T-cell (primary cell): ENCODE results near the gene IQGAP3. TPM values are rescaled to one million over a fixed set of nuclear protein-coding genes. Genes with fewer than 3 reads are reported as not detected.

ENCODE experiments used
- ATAC-seq, 4 experiments: fragments of 200-7000 bp in 3 of 4; fragments of 150-1000 bp in 1 of 4; cut with Tn5 transposase; replicated peaks in 1 of 4; 1 replicate in 3 of 4; 2 replicates in 1 of 4; pipeline ENCODE4 v1.10.0; 2021; ENCODE audit warnings: moderate library complexity in 3 of 4, mild to moderate bottlenecking in 2 of 4, moderate number of reproducible peaks in 1 of 4
- CTCF ChIA-PET, 2 donors: fragments of 300-600 bp; sonication (Branson Sonifier 250); formaldehyde crosslinking; loops; one replicate each; lab custom pipeline; 2022; ENCODE audit warnings: antibody characterized with exemption in 2 of 2; lab: Charles Lee
- POLR2A ChIA-PET, 2 donors: fragments of 300-600 bp; sonication (Branson Sonifier 250); formaldehyde crosslinking; loops; one replicate each; lab custom pipeline; 2022; ENCODE audit warnings: antibody characterized with exemption in 2 of 2; lab: Charles Lee
- DNase-seq, 35 experiments: peaks; one replicate each; pipeline versions ENCODE4 v3.0.0 to v3.0.0-alpha.2; 2013 to 2023
- H3K27ac ChIP-seq: one replicate; pipeline ENCODE4 v1.5.1; 2013; ENCODE audit warnings: low read length
- H3K27me3 ChIP-seq, 2 experiments: replicated peaks in 1 of 2; 1 replicate in 1 of 2; 2 replicates in 1 of 2; pipeline versions ENCODE4 v1.6.1 to v1.7.0; 2013; ENCODE audit warnings: low read length in 1 of 2, mixed read lengths in 1 of 2; ENCODE audit not compliant: control insufficient read depth in 2 of 2, insufficient read depth in 2 of 2; ENCODE audit errors: extremely low read depth in 1 of 2
- H3K36me3 ChIP-seq, 2 donors: 1 replicate in 1 of 2; 2 replicates in 1 of 2; pipeline versions ENCODE4 v1.6.1 to v1.7.0; 2013; ENCODE audit warnings: low read length in 1 of 2; ENCODE audit not compliant: control insufficient read depth in 2 of 2, insufficient read depth in 1 of 2; ENCODE audit errors: extremely low read depth in 1 of 2
- H3K4me1 ChIP-seq, 2 experiments: 1 replicate in 1 of 2; 2 replicates in 1 of 2; pipeline versions ENCODE4 v1.6.1 to v1.7.0; 2013; ENCODE audit warnings: low read length in 2 of 2, mixed read lengths in 1 of 2; ENCODE audit not compliant: insufficient read depth in 2 of 2, control insufficient read depth in 1 of 2; ENCODE audit errors: extremely low read depth in 1 of 2
- H3K4me3 ChIP-seq, 2 donors: 1 replicate in 1 of 2; 2 replicates in 1 of 2; pipeline versions ENCODE4 v1.5.1 to v1.7.0; 2013; ENCODE audit warnings: mild to moderate bottlenecking in 2 of 2, low read length in 1 of 2, moderate library complexity in 1 of 2; ENCODE audit not compliant: control insufficient read depth in 1 of 2; ENCODE audit errors: extremely low read depth in 1 of 2
- H3K9me3 ChIP-seq: 2 replicates; pipeline ENCODE4 v1.7.0; 2013
- H3K27ac Mint-ChIP-seq, 2 donors: one replicate each; pipeline ENCODE4 v1.8.0; 2020 to 2021; ENCODE audit warnings: mild to moderate bottlenecking in 2 of 2, mixed read lengths in 2 of 2
- H3K27me3 Mint-ChIP-seq, 2 donors: one replicate each; pipeline ENCODE4 v1.8.0; 2021 to 2022; ENCODE audit warnings: mixed read lengths in 2 of 2
- H3K36me3 Mint-ChIP-seq: one replicate; pipeline ENCODE4 v1.8.0; 2021; ENCODE audit warnings: mixed read lengths
- H3K4me1 Mint-ChIP-seq, 3 donors: one replicate each; pipeline ENCODE4 v1.8.0; 2020 to 2022; ENCODE audit warnings: mixed read lengths in 3 of 3, mild to moderate bottlenecking in 1 of 3
- H3K4me3 Mint-ChIP-seq, 3 donors: one replicate each; pipeline ENCODE4 v1.8.0; 2020 to 2022; ENCODE audit warnings: mild to moderate bottlenecking in 3 of 3, mixed read lengths in 3 of 3, moderate library complexity in 3 of 3
- H3K9me3 Mint-ChIP-seq, 3 donors: one replicate each; pipeline ENCODE4 v1.8.0; 2020 to 2022; ENCODE audit warnings: mixed read lengths in 3 of 3
- WGBS: methylation state at CpG from one replicate; pipeline ENCODE4 v1.1.5; 2013; ENCODE audit warnings: missing lambda C conversion rate; ENCODE audit not compliant: insufficient coverage; 5-methylcytosine and 5-hydroxymethylcytosine counted together
- total RNA-seq, 35 experiments: library from RNA in 6 of 35; stranded (reverse) in 6 of 35; fragments of 120-200 nt in 1 of 35; gene quantifications; one replicate each; pipeline versions ENCODE4 v1.2.1 to v1.2.4 and lab custom pipeline; 2013 to 2026

Gene IQGAP3
- total RNA-seq, 5 donors from 2014 or later (not counting 1 experiment from before 2014, with no cell fraction given), result 0.13 to 0.19 (median 0.18) TPM; not detected in 1

DNA sequence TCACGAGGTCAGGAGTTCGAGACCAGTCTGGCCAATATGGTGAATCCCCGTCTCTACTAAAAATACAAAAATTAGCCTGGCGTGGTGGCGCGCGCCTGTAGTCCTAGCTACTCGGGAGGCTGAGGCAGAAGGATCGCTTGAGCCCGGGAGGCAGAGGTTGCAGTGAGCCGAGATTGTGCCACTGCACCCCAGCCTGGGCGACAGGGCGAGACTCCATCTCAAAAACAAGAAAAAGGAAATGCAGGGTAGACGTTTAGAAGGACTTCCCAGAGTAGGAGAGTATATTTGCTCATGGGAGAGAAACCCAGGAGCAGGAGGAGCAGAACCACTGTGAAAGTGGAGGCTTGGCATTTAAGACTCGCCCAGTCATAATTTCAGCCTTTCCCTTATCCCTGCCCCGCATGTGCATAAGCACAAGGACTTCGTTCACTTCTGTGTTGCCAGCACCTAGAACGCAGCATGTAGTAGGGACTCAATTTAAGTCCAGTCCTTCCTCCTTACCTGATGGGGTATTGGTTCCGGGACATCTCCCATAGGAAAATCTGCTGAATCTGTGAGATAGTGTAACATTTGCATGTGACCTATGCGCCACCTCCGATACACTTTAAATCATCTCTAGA lies 66.6 kb downstream of the IQGAP3 start:
- Mint-ChIP-seq H3K4me3 (peak overlapping the region; percentile 77 to 82 (median 80)), H3K9me3 (no peaks in the 10 kb centered on the region), H3K4me1 (peaks cover 61 to 74% (median 73%) of the 10 kb centered on the region in 3 donors), H3K36me3 (no peaks in the 10 kb centered on the region), H3K27me3 (no peaks in the 10 kb centered on the region), H3K27ac (peak overlapping the region; percentile 97 to 99)
- Histone ChIP-seq H3K4me1 (peaks cover 47 to 71% of the 10 kb centered on the region in 2 experiments), H3K27ac (peak overlapping the region; percentile 97), H3K4me3 (peak overlapping the region in 1 of 2 donors; percentile 37), H3K36me3 (no peaks in the 10 kb centered on the region), H3K9me3 (no peaks in the 10 kb centered on the region), H3K27me3 (peaks cover 0 to 5% of the 10 kb centered on the region in 2 experiments)
- ChIA-PET POLR2A (interaction anchor here in 1 of 2 donors (0.6 kb wide), 1 partner anchor 291 kb away, joined by 3 read pairs; no protein-coding TSS in a partner anchor), CTCF (interaction anchor here in 1 of 2 donors (1.0 to 5.4 kb wide), 4 partner anchors 17 to 48 kb away, joined by 3 to 51 read pairs (median 10); no protein-coding TSS in a partner anchor)
- ATAC-seq (no peak), DNase-seq (peak in 1 of 35 experiments; percentile 28)
- no CpG with 5 or more reads among the region's 21 CpGs for WGBS

DNA sequence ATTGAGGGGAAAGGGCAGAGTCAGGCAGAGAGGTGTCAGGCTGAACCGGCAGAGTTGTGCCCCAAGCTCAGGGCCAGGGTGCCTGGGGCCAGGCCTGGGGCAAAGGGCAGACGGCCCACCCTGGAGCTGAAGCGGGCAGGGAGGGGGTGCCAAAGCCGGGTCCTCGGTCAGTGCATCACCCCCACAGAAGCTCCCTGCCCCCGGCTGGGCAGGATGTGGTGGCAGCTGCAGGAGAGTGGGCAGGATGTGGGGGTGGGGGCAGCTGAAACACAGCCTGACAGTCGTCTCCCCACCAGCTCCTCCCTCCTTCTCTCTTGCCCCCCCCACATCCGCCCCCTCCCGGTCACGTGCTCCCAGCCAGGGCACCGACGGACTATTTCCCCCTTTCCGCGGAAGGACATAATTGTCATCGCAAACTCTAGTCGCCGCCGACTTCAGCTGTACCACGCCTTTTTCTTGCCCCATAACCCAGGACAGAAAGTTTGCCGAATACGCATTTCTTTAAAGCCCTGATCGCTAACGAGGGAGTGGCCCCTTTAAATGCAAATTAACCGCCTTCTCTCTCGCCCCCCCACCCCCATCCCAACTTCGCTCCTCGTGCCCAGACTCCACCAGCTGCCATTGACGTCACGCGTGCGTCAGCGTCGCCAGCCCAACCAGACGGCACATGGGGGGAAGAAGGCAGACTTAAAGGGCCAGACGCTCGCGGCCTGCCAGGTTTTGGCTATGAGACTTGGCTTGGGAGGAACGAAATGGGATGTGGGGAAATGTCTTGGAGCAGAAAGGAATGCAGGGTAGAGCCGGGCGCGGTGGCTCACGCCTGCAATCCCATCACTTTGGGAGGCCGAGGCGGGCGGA lies 67.3 kb downstream of the IQGAP3 start:
- peak; percentile 55 to 62 (median 60) for ATAC-seq

DNA sequence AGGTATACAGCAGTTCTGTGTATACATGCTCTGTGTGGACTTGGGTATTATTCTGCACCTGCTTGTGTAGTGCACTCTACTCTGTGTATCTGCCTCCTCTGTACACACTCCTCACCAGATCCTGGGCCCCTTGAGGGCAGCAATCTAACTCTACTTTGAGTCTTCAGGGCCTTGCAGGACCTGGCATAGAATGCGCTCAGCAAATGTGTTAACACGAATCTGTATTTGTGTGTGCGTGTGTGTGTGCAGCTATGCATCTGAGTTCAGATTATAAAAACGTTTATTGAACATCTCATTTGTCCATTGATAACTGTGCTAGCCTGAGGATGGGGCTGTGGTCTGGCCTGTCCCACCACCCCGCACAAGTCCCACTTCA lies 67.9 kb downstream of the IQGAP3 start:
- peak in 10 of 35 experiments; percentile 15 to 62 (median 32) for DNase-seq
- ATAC-seq, result peak in 1 of 4 experiments; percentile 4
- no CpG with 5 or more reads among the region's 5 CpGs for WGBS
- no peaks in the 10 kb centered on the region for H3K9me3 Mint-ChIP-seq
- peak overlapping the region; percentile 77 to 82 (median 80) for H3K4me3 Mint-ChIP-seq
- ChIA-PET POLR2A (interaction anchor here (0.6 kb wide), 4 partner anchors 24 to 489 kb away, joined by 3 to 4 read pairs (median 4); no protein-coding TSS in a partner anchor), CTCF (interaction anchor here (0.5 to 5.4 kb wide), 10 partner anchors 11 to 119 kb away, joined by 3 to 51 read pairs (median 5); no protein-coding TSS in a partner anchor)
- H3K27me3 Mint-ChIP-seq, result no peaks in the 10 kb centered on the region
- peaks cover 0 to 5% of the 10 kb centered on the region in 2 experiments for H3K27me3 ChIP-seq
- peak overlapping the region; percentile 97 for H3K27ac ChIP-seq
- H3K4me1 ChIP-seq, result peaks cover 47 to 73% of the 10 kb centered on the region in 2 experiments
- H3K9me3 ChIP-seq, result no peaks in the 10 kb centered on the region
- no peaks in the 10 kb centered on the region for H3K36me3 ChIP-seq
- H3K27ac Mint-ChIP-seq, result peak overlapping the region; percentile 97 to 99
- peak overlapping the region; percentile 37 to 54 for H3K4me3 ChIP-seq
- peaks cover 61 to 74% (median 73%) of the 10 kb centered on the region in 3 donors for H3K4me1 Mint-ChIP-seq
- H3K36me3 Mint-ChIP-seq, result no peaks in the 10 kb centered on the region

More for the DNA sequence above, 67.3 kb downstream of the IQGAP3 start:
- POLR2A ChIA-PET, result interaction anchor here (0.6 kb wide), 4 partner anchors 25 to 489 kb away, joined by 3 to 4 read pairs (median 4); no protein-coding TSS in a partner anchor
- peak overlapping the region; percentile 77 to 82 (median 80) for H3K4me3 Mint-ChIP-seq
- CTCF ChIA-PET, result interaction anchor here (0.5 to 5.4 kb wide), 10 partner anchors 10 to 119 kb away, joined by 3 to 51 read pairs (median 5); no protein-coding TSS in a partner anchor
- H3K4me3 ChIP-seq, result peak overlapping the region; percentile 37 to 54
- WGBS, result under 1% methylated on average over 30 of the region's 45 CpGs
- H3K9me3 Mint-ChIP-seq, result no peaks in the 10 kb centered on the region
- H3K27me3 ChIP-seq, result peaks cover 0 to 5% of the 10 kb centered on the region in 2 experiments
- H3K27ac Mint-ChIP-seq, result peak overlapping the region; percentile 97 to 99
- H3K9me3 ChIP-seq, result no peaks in the 10 kb centered on the region
- peaks cover 61 to 74% (median 73%) of the 10 kb centered on the region in 3 donors for H3K4me1 Mint-ChIP-seq
- H3K4me1 ChIP-seq, result peaks cover 47 to 71% of the 10 kb centered on the region in 2 experiments
- H3K27ac ChIP-seq, result peak overlapping the region; percentile 97
- H3K36me3 ChIP-seq, result no peaks in the 10 kb centered on the region
- peak; percentile 95 to 100 (median 99) for DNase-seq
- no peaks in the 10 kb centered on the region for H3K27me3 Mint-ChIP-seq
- no peaks in the 10 kb centered on the region for H3K36me3 Mint-ChIP-seq

DNA sequence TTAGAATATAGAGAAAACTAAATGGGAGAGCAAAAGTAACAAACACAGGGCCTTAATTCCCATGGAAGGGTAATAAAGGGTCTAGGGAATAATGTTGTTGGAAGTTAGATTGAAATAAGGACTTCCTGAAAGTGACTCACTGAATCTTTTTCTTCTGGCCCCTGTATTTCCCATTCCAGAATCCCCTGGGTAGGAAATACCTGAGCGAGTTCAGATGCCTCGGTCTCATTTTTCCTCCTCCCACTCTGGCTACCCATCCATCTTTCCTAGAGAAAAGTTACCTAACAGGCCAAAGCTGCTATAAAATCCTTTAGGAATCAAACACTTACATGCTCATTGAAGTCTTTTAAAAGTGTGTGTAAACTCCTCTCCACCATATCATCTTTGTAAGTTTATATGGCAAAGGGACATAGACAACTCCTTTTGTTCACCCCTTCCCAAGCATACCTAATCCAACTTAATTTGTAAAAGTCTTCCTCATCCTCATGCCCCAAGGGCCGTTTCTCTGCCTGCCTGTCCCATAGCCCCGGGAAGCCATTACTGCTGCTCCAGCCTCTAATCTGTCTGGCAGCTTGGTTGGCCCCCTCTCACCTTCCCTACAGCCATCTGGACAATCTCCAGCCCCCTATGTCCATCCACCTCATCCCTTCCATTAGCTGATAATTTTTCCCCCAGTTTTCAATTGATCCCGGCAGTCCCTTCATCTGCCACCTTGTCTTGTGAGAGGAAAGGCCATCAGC lies 68.5 kb downstream of the IQGAP3 start:
- CTCF ChIA-PET, result interaction anchor here (0.5 to 5.4 kb wide), 7 partner anchors 23 to 118 kb away, joined by 3 to 51 read pairs (median 6); no protein-coding TSS in a partner anchor
- WGBS, result 53% methylated on average over 2 of the region's 5 CpGs
- no peak for ATAC-seq

DNA sequence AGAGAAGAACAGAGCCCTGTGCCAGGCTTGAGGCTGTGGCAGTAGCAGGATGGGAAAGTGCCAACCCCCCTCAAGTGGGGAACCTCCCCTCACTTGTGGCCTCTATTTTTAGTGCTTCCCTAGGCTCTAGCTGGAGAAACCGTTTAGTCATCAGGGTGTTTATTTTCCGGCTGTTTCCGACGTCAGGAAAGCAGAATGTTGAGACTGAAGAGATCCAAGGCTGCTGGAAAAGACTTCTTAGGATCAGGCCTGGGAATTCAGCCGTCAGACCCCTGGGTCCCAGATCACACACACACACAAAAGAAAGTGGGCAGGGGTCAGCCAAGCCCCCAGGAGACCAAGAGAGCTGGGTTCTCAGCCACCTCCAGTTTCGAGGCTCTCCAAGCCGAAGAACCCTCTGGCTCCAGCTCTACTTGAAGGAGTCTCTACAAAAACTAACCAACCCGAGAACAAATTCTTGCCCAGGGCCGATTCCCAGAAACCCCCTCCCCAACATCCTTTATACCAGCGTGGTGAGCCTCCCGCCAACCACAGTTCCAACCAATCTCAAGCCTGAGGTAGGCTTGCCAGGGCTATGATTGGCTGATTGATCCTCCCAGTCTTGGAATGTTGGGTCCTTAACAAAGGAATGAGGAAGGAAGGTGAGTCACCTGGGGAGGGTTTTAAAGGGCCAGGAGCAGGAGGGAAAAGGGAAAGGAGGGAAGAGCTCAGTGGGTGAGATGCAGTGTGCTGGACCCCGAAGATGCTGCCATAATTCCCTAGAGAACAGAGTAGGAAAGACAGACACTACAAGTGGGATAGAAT lies 69.3 kb downstream of the IQGAP3 start:
- Histone ChIP-seq H3K9me3 (no peaks in the 10 kb centered on the region), H3K27me3 (peaks cover 0 to 3% of the 10 kb centered on the region in 2 experiments), H3K4me3 (no peak overlapping the region), H3K4me1 (peaks cover 54 to 76% of the 10 kb centered on the region in 2 experiments), H3K27ac (peak overlapping the region; percentile 97), H3K36me3 (no peaks in the 10 kb centered on the region)
- ChIA-PET POLR2A (no interaction called here), CTCF (interaction anchor here in 1 of 2 donors (3.4 to 5.4 kb wide), 2 partner anchors 14 to 22 kb away, joined by 31 to 51 read pairs; no protein-coding TSS in a partner anchor)
- no peak for ATAC-seq
- Mint-ChIP-seq H3K27ac (peak overlapping the region; percentile 97 to 99), H3K4me3 (peak overlapping the region in 2 of 3 donors; percentile 17 to 82), H3K36me3 (no peaks in the 10 kb centered on the region), H3K27me3 (no peaks in the 10 kb centered on the region), H3K9me3 (no peaks in the 10 kb centered on the region), H3K4me1 (peaks cover 54 to 73% (median 70%) of the 10 kb centered on the region in 3 donors)
- 74% methylated on average over 5 of the region's 12 CpGs for WGBS
- DNase-seq, result no peak

More for the DNA sequence above, 68.5 kb downstream of the IQGAP3 start:
- Mint-ChIP-seq H3K27ac (peak overlapping the region; percentile 97 to 99), H3K27me3 (no peaks in the 10 kb centered on the region), H3K4me3 (peak overlapping the region; percentile 22 to 82 (median 77)), H3K4me1 (peaks cover 55 to 72% (median 70%) of the 10 kb centered on the region in 3 donors), H3K9me3 (no peaks in the 10 kb centered on the region), H3K36me3 (no peaks in the 10 kb centered on the region)
- H3K4me3 ChIP-seq, result peak overlapping the region in 1 of 2 donors; percentile 54
- H3K27me3 ChIP-seq, result peaks cover 0 to 4% of the 10 kb centered on the region in 2 experiments
- POLR2A ChIA-PET, result no interaction called here
- no peaks in the 10 kb centered on the region for H3K9me3 ChIP-seq
- no peak for DNase-seq
- no peaks in the 10 kb centered on the region for H3K36me3 ChIP-seq
- peaks cover 51 to 76% of the 10 kb centered on the region in 2 experiments for H3K4me1 ChIP-seq
- H3K27ac ChIP-seq, result peak overlapping the region; percentile 97
